K562 (cell line): ENCODE data around the gene PRM1. TPM values are rescaled to one million over a fixed set of nuclear protein-coding genes. Genes with fewer than 3 reads are reported as not detected.

Experiments
- EGR1 ChIP-seq: fragments of 450-650 bp; conservative IDR thresholded peaks from 2 replicates; pipeline ENCODE4 v1.6.1; 2017; ENCODE audit warnings: mild to moderate bottlenecking
- EP300 ChIP-seq: IDR thresholded peaks from 2 replicates; pipeline ENCODE4 v1.6.1; 2012; ENCODE audit warnings: low read length, improper control_type of control experiment
- HDAC3 ChIP-seq: fragments of 450-650 bp; IDR thresholded peaks from 2 replicates; pipeline ENCODE4 v1.6.1; 2018; ENCODE audit warnings: borderline replicate concordance, mild to moderate bottlenecking, moderate library complexity; ENCODE audit not compliant: partially characterized antibody
- HNRNPLL ChIP-seq: fragments of 200-400 bp; formaldehyde crosslinking; IDR thresholded peaks from 2 replicates; pipeline ENCODE4 v1.6.1; 2017; ENCODE audit warnings: low read length, low read depth, mild to moderate bottlenecking; ENCODE audit not compliant: poor library complexity, severe bottlenecking
- IRF2 ChIP-seq: sonication (generic); formaldehyde crosslinking; IDR thresholded peaks from 2 replicates; pipeline ENCODE4 v1.8.1; 2022; ENCODE audit warnings: mild to moderate bottlenecking, missing genetic modification reagents
- MAZ ChIP-seq, 2 experiments: fragments of 450-650 bp in 1 of 2; sonication (generic) in 1 of 2; formaldehyde crosslinking; IDR thresholded peaks in 1 of 2; conservative IDR thresholded peaks in 1 of 2; 2 replicates each; pipeline versions ENCODE4 v1.4.0 to v1.5.0; 2020; ENCODE audit warnings: mild to moderate bottlenecking in 1 of 2, missing genetic modification reagents in 1 of 2
- NCOA1 ChIP-seq: fragments of 450-650 bp; IDR thresholded peaks from 2 replicates; pipeline ENCODE4 v1.6.1; 2016; ENCODE audit warnings: low read depth
- NRF1 ChIP-seq, 2 experiments: fragments of 450-650 bp; IDR thresholded peaks in 1 of 2; conservative IDR thresholded peaks in 1 of 2; 2 replicates each; pipeline ENCODE4 v1.6.1; 2014; ENCODE audit warnings: mild to moderate bottlenecking in 2 of 2
- POLR3A ChIP-seq: IDR thresholded peaks from 2 replicates; pipeline ENCODE4 v1.6.1; 2011; ENCODE audit warnings: borderline replicate concordance, mild to moderate bottlenecking, moderate library complexity; ENCODE audit not compliant: insufficient read length, insufficient read depth; ENCODE audit errors: extremely low read depth
- RHOXF2B ChIP-seq: fragments of 250-450 bp; sonication (Bioruptor Pico); conservative IDR thresholded peaks from 2 replicates; pipeline ENCODE4 v1.5.1; 2021
- SREBF2 ChIP-seq: sonication (generic); formaldehyde crosslinking; IDR thresholded peaks from 2 replicates; pipeline ENCODE4 v1.4.0; 2020; ENCODE audit warnings: mild to moderate bottlenecking, missing genetic modification reagents
- SRSF1 ChIP-seq: fragments of 200-400 bp; formaldehyde crosslinking; IDR thresholded peaks from 2 replicates; pipeline ENCODE4 v1.6.1; 2017; ENCODE audit warnings: mild to moderate bottlenecking, low read depth, low read length, moderate library complexity
- TARDBP ChIP-seq: fragments of 450-650 bp; IDR thresholded peaks from 2 replicates; pipeline ENCODE4 v1.6.1; 2016
- ZNF212 ChIP-seq: fragments of 450-650 bp; formaldehyde crosslinking; IDR thresholded peaks from 2 replicates; pipeline ENCODE4 v1.4.0; 2020; ENCODE audit warnings: mild to moderate bottlenecking
- ZNF57 ChIP-seq: fragments of 450-650 bp; formaldehyde crosslinking; IDR thresholded peaks from 2 replicates; pipeline ENCODE4 v1.4.0; 2020; ENCODE audit warnings: mild to moderate bottlenecking, moderate library complexity
- polyA plus RNA-seq, 8 experiments: library from polyadenylated mRNA; depleted of rRNA in 4 of 8; stranded (reverse) in 5 of 8; unstranded in 3 of 8; fragments of >200 nt; fragmentation: Nextera tagmentation in 2 of 8; fragmentation: Illumina TruSeq in 1 of 8; extraction: Ambion mirVana in 2 of 8; extraction: Trizol in 1 of 8; gene quantifications; 2 replicates each; pipeline versions ENCODE4 v1.2.1 to v1.2.3, GENCODE V29; 2011 to 2014; ENCODE audit warnings: inconsistent platforms in 1 of 8, missing spikeins in 1 of 8
- total RNA-seq, 7 experiments: library from RNA; depleted of rRNA in 6 of 7; stranded (reverse); fragments of >200 nt in 6 of 7; fragmentation: Illumina TruSeq in 2 of 7; extraction: Trizol in 2 of 7; gene quantifications; 2 replicates each; pipeline versions ENCODE4 v1.2.1 to v1.2.3, GENCODE V29; 2011 to 2021; ENCODE audit warnings: low replicate concordance in 1 of 7
- TF ChIP-seq, protein P1 (sequence below): fragments of 250-450 bp; sonication (Bioruptor Pico); IDR thresholded peaks from 2 replicates; pipeline ENCODE4 v1.5.0; 2021; ENCODE audit warnings: mild to moderate bottlenecking, borderline replicate concordance
- TF ChIP-seq, protein P2 (sequence below): sonication (generic); formaldehyde crosslinking; IDR thresholded peaks from 2 replicates; pipeline ENCODE4 v1.8.0; 2023; ENCODE audit warnings: mild to moderate bottlenecking, missing genetic modification reagents
- TF ChIP-seq, protein P3 (sequence below): fragments of 250-450 bp; sonication (Bioruptor Pico); IDR thresholded peaks from 2 replicates; pipeline ENCODE4 v1.5.0; 2020; ENCODE audit warnings: mild to moderate bottlenecking, borderline replicate concordance

PRM1 gene
- total and polyA plus RNA-seq, 9 of the 15 experiments (the other 6 are each of a cell fraction or from before 2014, with no cell fraction given), result not detected

DNA sequence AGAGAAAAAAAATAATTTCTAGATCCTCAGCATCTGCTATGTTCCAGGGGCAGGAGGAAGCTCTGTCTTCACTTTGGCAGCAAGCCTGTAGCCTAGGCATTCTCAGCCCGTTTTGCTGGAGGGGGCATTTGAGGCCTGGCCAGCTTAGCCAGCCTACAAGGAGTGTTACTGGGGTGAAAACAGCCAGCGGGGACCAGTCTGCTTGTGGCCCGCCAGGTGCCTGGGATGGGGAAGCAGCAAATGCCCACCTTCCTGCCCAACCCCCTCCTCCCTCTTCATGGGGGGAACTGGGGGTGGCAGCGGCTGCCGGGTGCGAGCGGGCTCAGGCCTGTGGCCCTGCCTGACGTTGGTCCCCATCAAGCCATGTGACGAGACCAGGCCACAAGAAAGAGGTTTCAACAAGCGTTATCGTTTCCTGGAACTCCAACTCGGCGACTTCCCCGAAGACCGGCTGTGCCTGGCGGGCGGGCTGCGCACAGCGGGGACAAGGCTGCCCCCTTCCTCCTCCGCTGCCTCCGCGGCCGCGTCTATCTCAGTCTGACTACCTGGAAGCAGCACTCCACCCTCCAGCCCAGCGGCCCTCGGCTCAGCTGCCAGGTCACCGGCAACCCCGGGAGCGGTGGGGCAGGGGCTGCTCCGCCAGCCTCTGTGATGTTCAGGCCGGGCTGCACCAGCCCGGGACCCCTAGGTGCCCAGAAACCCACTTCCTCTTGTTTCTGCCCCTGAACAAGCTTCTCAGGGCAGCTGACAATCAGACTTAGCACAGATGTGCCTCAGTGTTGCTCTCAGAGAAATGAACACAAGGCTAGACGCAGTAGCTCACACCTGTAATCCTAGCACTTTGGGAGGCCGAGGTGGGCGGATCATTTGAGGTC is 48.0 kb downstream of the PRM1 start (continued):
- TF ChIP-seq RHOXF2B (CRISPR knock-in tag), result peak; percentile 78; the same call in 1 of the 2 replicates
- peak; percentile 90 for TF ChIP-seq EP300
- TF ChIP-seq, protein P1, sequence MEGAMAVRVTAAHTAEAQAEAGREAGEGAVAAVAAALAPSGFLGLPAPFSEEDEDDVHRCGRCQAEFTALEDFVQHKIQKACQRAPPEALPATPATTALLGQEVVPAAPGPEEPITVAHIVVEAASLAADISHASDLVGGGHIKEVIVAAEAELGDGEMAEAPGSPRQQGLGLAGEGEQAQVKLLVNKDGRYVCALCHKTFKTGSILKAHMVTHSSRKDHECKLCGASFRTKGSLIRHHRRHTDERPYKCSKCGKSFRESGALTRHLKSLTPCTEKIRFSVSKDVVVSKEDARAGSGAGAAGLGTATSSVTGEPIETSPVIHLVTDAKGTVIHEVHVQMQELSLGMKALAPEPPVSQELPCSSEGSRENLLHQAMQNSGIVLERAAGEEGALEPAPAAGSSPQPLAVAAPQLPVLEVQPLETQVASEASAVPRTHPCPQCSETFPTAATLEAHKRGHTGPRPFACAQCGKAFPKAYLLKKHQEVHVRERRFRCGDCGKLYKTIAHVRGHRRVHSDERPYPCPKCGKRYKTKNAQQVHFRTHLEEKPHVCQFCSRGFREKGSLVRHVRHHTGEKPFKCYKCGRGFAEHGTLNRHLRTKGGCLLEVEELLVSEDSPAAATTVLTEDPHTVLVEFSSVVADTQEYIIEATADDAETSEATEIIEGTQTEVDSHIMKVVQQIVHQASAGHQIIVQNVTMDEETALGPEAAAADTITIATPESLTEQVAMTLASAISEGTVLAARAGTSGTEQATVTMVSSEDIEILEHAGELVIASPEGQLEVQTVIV (CRISPR knock-in tag), result peak; percentile 68; the same call in 1 of the 2 replicates
- no peak for TF ChIP-seq SRSF1
- no peak for TF ChIP-seq POLR3A
- TF ChIP-seq EGR1, result peak; percentile 73
- TF ChIP-seq NRF1 (conservative IDR thresholded peaks at IDR 0.05 in 1 of 2, IDR thresholded peaks at IDR 0.05 in 1 of 2), result peak; percentile 80 to 84
- peak; percentile 92 to 94 for TF ChIP-seq MAZ (CRISPR knock-in tag; conservative IDR thresholded peaks at IDR 0.05 in 1 of 2, IDR thresholded peaks at IDR 0.05 in 1 of 2)
- TF ChIP-seq HNRNPLL, result peak; percentile 78
- TF ChIP-seq SREBF2 (CRISPR knock-in tag), result no peak
- TF ChIP-seq, protein P2, sequence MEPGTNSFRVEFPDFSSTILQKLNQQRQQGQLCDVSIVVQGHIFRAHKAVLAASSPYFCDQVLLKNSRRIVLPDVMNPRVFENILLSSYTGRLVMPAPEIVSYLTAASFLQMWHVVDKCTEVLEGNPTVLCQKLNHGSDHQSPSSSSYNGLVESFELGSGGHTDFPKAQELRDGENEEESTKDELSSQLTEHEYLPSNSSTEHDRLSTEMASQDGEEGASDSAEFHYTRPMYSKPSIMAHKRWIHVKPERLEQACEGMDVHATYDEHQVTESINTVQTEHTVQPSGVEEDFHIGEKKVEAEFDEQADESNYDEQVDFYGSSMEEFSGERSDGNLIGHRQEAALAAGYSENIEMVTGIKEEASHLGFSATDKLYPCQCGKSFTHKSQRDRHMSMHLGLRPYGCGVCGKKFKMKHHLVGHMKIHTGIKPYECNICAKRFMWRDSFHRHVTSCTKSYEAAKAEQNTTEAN, result no peak
- TF ChIP-seq IRF2 (CRISPR knock-in tag), result no peak
- TF ChIP-seq NCOA1, result peak; percentile 69; the same call in 1 of the 2 replicates
- no peak for TF ChIP-seq ZNF212 (CRISPR knock-in tag)
- no peak for TF ChIP-seq TARDBP
- no peak for TF ChIP-seq HDAC3
- TF ChIP-seq, protein P3, sequence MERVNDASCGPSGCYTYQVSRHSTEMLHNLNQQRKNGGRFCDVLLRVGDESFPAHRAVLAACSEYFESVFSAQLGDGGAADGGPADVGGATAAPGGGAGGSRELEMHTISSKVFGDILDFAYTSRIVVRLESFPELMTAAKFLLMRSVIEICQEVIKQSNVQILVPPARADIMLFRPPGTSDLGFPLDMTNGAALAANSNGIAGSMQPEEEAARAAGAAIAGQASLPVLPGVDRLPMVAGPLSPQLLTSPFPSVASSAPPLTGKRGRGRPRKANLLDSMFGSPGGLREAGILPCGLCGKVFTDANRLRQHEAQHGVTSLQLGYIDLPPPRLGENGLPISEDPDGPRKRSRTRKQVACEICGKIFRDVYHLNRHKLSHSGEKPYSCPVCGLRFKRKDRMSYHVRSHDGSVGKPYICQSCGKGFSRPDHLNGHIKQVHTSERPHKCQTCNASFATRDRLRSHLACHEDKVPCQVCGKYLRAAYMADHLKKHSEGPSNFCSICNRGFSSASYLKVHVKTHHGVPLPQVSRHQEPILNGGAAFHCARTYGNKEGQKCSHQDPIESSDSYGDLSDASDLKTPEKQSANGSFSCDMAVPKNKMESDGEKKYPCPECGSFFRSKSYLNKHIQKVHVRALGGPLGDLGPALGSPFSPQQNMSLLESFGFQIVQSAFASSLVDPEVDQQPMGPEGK (CRISPR knock-in tag), result peak; percentile 89; the same call in 1 of the 2 replicates
- no peak for TF ChIP-seq ZNF57
